PC-9 (cell line): ENCODE data around the gene RAP1GAP2. TPM values are rescaled to one million over a fixed set of nuclear protein-coding genes. Genes with fewer than 3 reads are reported as not detected.

Experiments
- BruUV-seq: library from RNA; stranded (reverse); fragments of 400-500 nt; replicated peaks from 2 replicates; lab custom pipeline; 2021; lab: Mats Ljungman, UMichigan
- CTCF ChIA-PET: fragments of 300-600 bp; sonication (Branson Sonifier 250); formaldehyde crosslinking; loops from one replicate; lab custom pipeline; 2022; ENCODE audit warnings: antibody characterized with exemption; lab: Charles Lee
- POLR2A ChIA-PET: fragments of 300-600 bp; sonication (Branson Sonifier 250); formaldehyde crosslinking; loops from one replicate; lab custom pipeline; 2022; ENCODE audit warnings: antibody characterized with exemption; ENCODE audit not compliant: unreplicated experiment; lab: Charles Lee
- DNase-seq, 2 experiments: peaks; one replicate each; pipeline versions ENCODE4 v3.0.0 to v3.0.0-alpha.2; 2015 to 2022; ENCODE audit warnings: mixed read lengths in 1 of 2
- H2AFZ ChIP-seq: fragments of 200-600 bp; sonication (generic); 2 replicates; pipeline ENCODE4 v1.8.1; 2017; ENCODE audit warnings: antibody characterized with exemption
- H3F3A ChIP-seq: fragments of 200-600 bp; sonication (generic); 2 replicates; pipeline ENCODE4 v1.8.1; 2017; ENCODE audit warnings: antibody characterized with exemption, mild to moderate bottlenecking, low read depth; ENCODE audit not compliant: insufficient read depth
- H3K27ac ChIP-seq: fragments of 200-600 bp; sonication (generic); 2 replicates; pipeline ENCODE4 v1.6.1; 2016; ENCODE audit warnings: mixed run types
- H3K27me3 ChIP-seq: fragments of 200-600 bp; sonication (generic); 2 replicates; pipeline ENCODE4 v1.6.1; 2016; ENCODE audit warnings: low read depth, mixed run types; ENCODE audit not compliant: insufficient read depth
- H3K36me3 ChIP-seq: fragments of 200-600 bp; sonication (generic); 2 replicates; pipeline ENCODE4 v1.6.1; 2016; ENCODE audit warnings: low read depth, mixed run types
- H3K4me1 ChIP-seq: fragments of 200-600 bp; sonication (generic); replicated peaks from 2 replicates; pipeline ENCODE4 v1.6.1; 2016; ENCODE audit warnings: mixed run types; ENCODE audit not compliant: insufficient read depth
- H3K4me2 ChIP-seq: fragments of 200-600 bp; sonication (generic); 2 replicates; pipeline ENCODE4 v1.6.1; 2017; ENCODE audit warnings: mixed run types
- H3K4me3 ChIP-seq: fragments of 200-600 bp; sonication (generic); 2 replicates; pipeline ENCODE4 v1.6.1; 2016; ENCODE audit warnings: mixed run types
- H3K79me2 ChIP-seq: fragments of 200-600 bp; sonication (generic); 2 replicates; pipeline ENCODE4 v1.6.1; 2017; ENCODE audit warnings: low read depth, mixed run types
- H3K9me2 ChIP-seq: fragments of 200-600 bp; sonication (generic); 2 replicates; pipeline ENCODE4 v1.8.1; 2017; ENCODE audit warnings: mild to moderate bottlenecking; ENCODE audit not compliant: insufficient read depth
- H3K9me3 ChIP-seq: fragments of 200-600 bp; sonication (generic); 2 replicates; pipeline ENCODE4 v1.8.1; 2016; ENCODE audit warnings: low read depth; ENCODE audit not compliant: insufficient read depth
- H4K20me1 ChIP-seq: fragments of 200-600 bp; sonication (generic); 2 replicates; pipeline ENCODE4 v1.8.1; 2017; ENCODE audit not compliant: insufficient read depth
- CTCF ChIP-seq: fragments of 200-600 bp; sonication (generic); conservative IDR thresholded peaks from 2 replicates; pipeline ENCODE4 v1.6.1; 2017; ENCODE audit warnings: mixed run types, antibody characterized with exemption, mild to moderate bottlenecking, moderate library complexity
- EZH2 ChIP-seq: fragments of 200-600 bp; sonication (generic); IDR thresholded peaks from 2 replicates; pipeline ENCODE4 v1.8.0; 2017; ENCODE audit warnings: antibody characterized with exemption, low read depth
- intact Hi-C: fragments of 100-400 bp; cut with micrococcal nuclease; formaldehyde crosslinking; loops from one replicate; pipeline ENCODE4 v1.10.0; 2022; ENCODE audit not compliant: unreplicated experiment
- total RNA-seq: library from RNA; stranded (reverse); gene quantifications from 2 replicates; pipeline ENCODE4 v1.2.3, GENCODE V29; 2021

The RAP1GAP2 gene
- total RNA-seq, 1 experiment from 2014 or later = 10.1 TPM

DNA sequence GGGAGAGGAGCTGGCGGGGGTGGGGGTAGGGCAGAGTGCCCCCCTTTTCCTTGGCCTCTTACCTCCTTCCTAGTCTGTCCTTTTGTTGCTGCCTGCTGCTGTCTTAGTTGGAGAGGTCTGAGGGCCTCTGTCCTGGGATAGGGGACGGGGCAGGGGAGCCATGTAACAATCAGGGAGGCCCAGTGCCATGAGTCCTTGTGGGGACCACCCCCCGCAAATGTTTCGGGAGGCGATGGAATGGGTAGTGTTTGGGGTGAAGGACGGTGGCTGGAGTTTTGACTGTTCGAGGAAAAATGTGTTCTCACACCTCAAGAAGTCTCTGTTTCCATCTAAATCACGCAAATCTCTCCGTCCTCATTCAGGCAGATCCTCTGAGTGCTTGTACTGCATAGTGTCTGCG is 168.1 kb downstream of the RAP1GAP2 start:
- Histone ChIP-seq H3K4me2 (no peak overlapping the region), H3F3A (peaks cover 51% of the 10 kb centered on the region), H3K9me3 (no peaks in the 10 kb centered on the region), H3K4me3 (no peak overlapping the region), H2AFZ (no peak overlapping the region), H3K4me1 (peaks cover 46% of the 10 kb centered on the region), H3K36me3 (no peaks in the 10 kb centered on the region), H3K27ac (peak overlapping the region; percentile 84; the same call in 1 of the 2 replicates), H3K27me3 (no peaks in the 10 kb centered on the region), H4K20me1 (no peaks in the 10 kb centered on the region), H3K9me2 (no peaks in the 10 kb centered on the region), H3K79me2 (no peaks in the 10 kb centered on the region)
- no peak for DNase-seq
- intact Hi-C loops = loop anchor here (5.0 kb wide), 1 partner anchor 562 kb away; the partner anchor contains the start of gene MNT
- POLR2A ChIA-PET = no interaction called here
- TF ChIP-seq CTCF (no peak), EZH2 (no peak)
- BruUV-seq = no TSS peak
- CTCF ChIA-PET = no interaction called here

DNA sequence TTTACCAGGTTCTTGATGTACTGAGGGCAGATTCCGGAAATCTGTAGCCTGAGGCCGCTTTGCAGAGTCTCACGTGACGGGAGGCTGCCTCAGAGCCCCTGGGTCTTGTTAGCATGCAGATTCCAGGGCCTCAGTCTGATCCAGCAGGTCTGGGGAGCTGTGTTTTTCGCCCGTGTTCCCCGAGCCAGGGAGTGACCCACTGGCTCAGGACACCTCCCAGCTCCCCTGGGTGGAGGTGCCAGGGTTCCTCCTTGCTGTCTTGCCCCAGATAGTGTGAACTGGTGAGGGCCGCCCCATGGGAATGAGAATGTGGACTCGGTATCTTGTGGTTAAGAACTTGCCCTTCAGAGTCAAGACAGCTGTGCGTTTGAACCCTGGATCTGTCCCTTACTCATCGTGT is 168.6 kb downstream of the RAP1GAP2 start:
- Histone ChIP-seq H3K4me2 (peak overlapping the region; percentile 75), H3F3A (peaks cover 46% of the 10 kb centered on the region), H3K27ac (peak overlapping the region; percentile 84), H3K4me1 (peaks cover 41% of the 10 kb centered on the region), H3K4me3 (peak overlapping the region; percentile 40; the same call in 1 of the 2 replicates), H3K9me2 (no peaks in the 10 kb centered on the region), H3K9me3 (no peaks in the 10 kb centered on the region), H3K36me3 (no peaks in the 10 kb centered on the region), H3K79me2 (no peaks in the 10 kb centered on the region), H4K20me1 (no peaks in the 10 kb centered on the region), H3K27me3 (no peaks in the 10 kb centered on the region), H2AFZ (no peak overlapping the region)
- TF ChIP-seq EZH2 (no peak), CTCF (no peak)
- intact Hi-C loops = loop anchor here (1.0 to 5.0 kb wide), 2 partner anchors 39 to 563 kb away; partner anchors contain the start of gene MNT
- CTCF ChIA-PET = no interaction called here
- BruUV-seq = TSS peak; percentile 76
- no peak for DNase-seq
- POLR2A ChIA-PET = interaction anchor here (1.3 kb wide), 1 partner anchor 9 kb away, joined by 6 read pairs; no protein-coding TSS in a partner anchor

DNA sequence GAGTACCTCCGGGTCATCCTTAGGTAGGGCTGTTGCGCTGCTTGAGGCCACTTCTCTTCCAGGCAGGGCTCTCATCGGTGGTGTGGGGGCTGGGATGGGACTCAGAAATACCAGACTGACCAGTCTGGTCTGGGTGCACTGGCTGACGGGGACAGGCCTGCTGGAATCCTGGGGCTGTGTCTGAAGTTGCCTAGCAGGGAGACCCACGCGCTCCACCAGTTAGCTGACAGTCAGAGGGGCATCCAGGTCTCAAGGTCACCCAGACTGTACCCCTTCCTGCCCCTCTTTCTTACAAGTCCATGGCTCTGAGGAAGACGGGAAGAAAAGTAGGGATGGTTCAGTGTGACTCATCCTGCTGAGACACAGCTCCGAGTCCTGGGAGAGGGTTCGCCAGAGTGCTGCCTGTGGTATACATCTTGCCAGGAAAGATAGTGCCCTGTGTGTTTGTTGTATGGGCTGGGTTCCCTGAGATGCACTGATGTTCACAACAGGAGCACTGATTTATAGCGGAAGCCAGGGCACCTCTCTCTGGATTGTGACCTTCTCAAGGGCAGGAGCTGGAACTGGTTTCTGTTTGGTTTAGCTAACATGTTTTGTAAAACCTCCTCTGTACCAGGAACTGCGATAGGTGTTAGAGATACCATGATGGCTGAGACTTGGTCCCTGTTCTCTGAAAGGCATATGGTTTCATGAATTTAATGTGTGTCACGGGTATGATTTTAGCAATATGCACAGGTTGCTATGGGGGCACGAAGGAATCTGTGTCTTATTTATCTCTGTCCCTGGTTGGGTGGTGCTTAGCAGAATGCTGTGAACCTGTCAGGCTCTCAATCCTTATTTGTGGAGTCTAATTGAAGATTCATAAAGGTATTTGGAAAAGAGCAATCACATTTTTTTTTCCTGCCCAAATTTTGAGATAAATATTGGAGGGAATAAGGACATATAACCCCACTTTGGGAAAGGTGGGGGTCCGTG is 169.7 kb downstream of the RAP1GAP2 start:
- TF ChIP-seq EZH2 (no peak), CTCF (no peak)
- Histone ChIP-seq H3F3A (peaks cover 39% of the 10 kb centered on the region), H3K4me2 (peak overlapping the region; percentile 75), H3K4me1 (peaks cover 33% of the 10 kb centered on the region), H4K20me1 (no peaks in the 10 kb centered on the region), H3K4me3 (peak overlapping the region; percentile 40; the same call in 1 of the 2 replicates), H2AFZ (peak overlapping the region; percentile 61), H3K27ac (peak overlapping the region; percentile 84), H3K9me3 (no peaks in the 10 kb centered on the region), H3K36me3 (no peaks in the 10 kb centered on the region), H3K27me3 (no peaks in the 10 kb centered on the region), H3K79me2 (no peaks in the 10 kb centered on the region), H3K9me2 (no peaks in the 10 kb centered on the region)
- intact Hi-C loops = loop anchor here (1.0 kb wide), 1 partner anchor 38 kb away; no protein-coding TSS in a partner anchor
- BruUV-seq = TSS peak; percentile 66
- DNase-seq = peak; percentile 89 to 91
- ChIA-PET POLR2A (interaction anchor here (1.3 kb wide), 1 partner anchor 11 kb away, joined by 6 read pairs; no protein-coding TSS in a partner anchor), CTCF (interaction anchor here (0.5 to 0.6 kb wide), 2 partner anchors 103 to 178 kb away, joined by 3 to 7 read pairs; no protein-coding TSS in a partner anchor)
